Epidermal melanocyte (primary cell): Measurements from ENCODE around the gene SPEN.

Experiments
- DNase-seq: peaks from one replicate; pipeline ENCODE4 v3.0.0; 2011; ENCODE audit warnings: low spot score; ENCODE audit not compliant: insufficient read length

Gene SPEN

DNA sequence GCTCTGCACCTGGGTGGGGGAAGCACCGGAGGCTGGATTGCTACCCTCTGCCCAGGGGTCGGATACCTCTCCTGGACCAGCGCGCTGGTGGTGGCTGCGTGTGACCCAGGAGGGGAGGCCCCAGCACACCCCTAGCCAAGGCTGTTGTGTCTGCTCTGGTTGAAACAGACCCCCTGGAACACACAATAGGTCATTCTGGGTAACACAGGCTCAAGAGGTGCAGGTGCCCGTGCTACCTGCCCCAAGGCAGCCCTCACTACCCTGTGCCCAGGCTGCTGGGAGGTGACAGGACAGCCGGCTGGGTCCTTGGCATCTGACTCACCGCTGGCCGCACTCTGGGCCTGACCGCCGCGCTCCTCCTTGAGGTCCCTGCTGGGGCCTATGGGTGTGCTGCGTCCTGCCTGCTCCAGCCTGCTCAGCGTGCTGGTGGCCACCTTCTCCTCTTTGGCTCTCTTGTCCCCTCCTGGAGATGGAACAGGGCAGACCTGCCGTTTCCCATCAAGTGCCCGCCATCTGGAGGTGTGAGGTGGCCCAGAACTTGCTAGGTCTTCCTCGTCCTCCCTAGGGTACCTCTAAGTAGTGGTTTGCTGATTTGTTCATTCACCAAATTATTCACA, 98.4 kb downstream of the SPEN start:
- DNase-seq: no peak

DNA sequence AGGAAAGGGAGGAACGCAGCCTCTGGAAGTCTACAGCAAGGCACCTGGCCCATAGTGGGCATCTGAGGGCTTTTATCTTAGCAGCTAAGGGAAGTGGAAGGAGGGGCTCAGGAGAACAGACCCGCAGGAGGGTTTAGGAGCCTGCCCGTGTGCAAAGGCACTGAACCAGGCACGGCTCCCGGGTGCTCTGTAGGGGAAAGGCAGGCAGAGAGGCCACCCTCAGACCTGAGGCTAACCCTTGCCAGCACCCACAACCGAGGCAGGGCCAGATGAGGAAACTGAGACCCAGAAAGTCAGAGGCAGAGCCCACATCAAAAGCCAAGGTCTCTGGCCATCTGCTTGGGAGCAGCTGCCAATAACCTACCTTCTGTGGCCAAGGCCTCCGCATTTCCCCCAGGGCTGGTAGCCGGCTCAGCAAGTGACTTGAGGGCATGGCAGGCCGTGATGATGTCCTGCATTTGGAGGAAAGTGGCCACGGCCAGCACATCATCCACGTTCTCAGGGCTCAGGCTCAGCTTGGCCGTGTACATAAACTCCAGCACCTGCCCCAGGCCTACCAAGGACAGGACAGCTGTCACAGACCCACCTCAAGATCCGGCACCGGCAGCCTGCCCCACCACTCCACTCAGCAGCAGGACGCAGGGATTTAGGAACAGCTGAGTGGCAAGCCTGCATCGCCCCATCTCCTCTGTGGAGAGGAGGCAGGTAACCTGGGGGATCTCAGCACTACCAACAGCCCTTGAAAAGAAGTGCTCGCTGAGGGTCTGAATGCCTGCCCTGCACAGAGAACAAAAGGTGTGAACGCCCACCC, 99.3 kb downstream of the SPEN start:
- DNase-seq: no peak

DNA sequence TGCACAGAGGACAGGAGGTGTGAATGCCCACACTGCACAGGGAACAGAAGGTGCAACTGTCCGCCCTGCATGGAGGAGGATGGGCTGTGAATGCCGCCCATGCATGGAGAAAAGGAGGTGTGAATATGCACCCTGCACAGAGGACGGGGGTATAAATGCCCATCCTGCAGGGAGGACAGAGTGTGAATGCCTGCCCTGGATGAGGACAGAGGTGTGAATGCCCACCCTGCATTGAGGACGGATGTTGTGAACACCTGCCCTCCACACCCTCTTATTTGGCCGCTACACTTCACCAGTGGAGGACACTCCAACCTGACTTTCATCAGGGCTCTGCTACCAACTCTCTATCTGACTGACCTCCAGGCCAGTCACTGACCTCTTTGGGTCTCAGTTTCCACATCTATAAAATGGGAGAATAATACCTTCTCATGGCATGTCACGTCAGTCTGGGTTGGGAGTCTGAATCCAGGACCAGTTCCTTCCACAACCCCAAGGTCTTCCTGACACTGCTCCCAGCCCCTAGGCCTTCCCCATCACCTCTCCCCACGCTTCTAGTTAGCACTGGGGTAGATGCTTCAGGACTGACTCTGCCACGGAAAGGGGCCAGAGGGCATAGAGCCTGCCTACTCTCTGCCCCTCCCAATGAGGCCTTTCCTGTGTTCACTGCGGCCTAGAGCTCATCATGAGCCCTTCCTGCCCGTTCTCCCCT, 100.0 kb downstream of the SPEN start:
- no peak for DNase-seq

GRCh38 chr1:15948091-15948591, 100.6 kb downstream of the SPEN start:
- DNase-seq: no peak

DNA sequence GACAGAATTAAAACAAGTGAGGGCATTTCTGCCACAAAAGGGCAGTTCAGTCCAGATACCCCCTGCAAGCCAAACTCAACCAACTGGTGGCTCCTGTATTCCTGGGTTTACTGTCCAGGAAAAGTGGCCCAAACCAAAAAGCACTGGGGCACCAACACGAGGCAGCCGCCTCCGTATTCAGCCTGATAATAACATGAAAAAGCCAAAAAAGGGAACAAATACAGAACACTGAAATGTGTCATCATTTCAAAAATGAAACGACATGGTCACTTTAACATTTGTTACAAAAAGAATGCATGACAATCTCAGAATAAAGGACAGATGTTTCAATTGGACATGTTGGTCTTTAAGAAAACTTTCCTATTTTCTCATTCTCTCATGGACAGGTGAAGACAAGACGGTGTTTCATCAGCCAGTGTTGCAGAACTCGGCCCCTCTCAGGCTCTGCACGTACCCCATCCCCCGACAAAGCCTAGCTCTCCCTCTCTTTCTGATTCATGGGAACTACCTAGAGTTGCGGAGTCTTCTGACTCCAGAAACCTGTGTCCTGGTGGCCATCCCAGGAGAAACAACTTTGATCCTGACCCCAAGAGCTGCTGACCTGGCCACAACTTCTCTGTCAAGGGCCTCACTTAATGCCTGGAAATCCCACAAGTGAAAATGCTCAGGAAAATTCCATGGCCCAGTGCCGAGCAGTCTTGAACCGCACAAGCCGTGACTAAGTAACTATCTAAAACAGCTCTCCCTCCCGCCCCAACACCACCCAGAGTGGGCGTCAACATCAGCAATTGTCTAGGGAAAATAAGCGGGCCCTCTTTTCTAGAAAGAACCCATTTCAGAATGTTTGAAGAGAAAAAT, 101.3 kb downstream of the SPEN start:
- peak; percentile 91 for DNase-seq

DNA sequence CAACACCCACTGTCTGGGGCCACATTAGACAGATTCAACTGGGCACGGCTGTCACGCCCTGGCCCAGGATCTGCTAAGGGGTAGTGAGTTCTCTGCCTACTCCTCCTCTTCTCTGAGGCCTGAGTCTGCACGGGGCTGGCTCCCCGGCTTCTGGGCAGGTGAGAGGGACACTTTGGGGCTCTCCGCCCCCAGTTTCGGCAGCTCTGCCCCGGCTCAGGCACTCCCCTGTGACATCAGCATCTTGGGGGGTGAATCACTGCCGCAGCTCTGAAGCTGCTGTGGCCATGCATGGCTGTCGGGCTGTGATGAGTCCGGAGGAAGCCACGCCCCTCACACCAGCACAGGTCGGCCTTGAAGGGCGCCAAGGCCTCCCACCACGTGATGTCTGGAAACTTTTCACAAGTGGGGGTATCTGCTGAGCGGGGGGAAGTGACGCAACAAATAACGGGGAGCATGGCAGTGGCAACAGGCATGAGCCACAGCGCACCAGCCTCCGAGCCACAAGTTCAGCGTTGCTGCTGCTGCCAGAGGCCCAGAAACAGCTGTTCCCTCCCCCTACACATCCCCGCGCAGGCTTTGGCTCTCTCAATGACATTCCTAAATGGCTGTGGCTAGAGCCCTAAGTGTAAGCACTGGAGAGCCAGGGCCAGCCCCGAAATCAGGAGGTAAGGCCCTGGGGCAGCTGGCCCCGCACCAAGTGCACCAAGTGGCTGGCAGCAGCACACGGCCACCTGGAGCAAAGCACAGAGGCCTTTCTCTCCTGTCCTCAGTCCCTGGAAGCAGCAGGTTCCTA, 102.1 kb downstream of the SPEN start:
- peak; percentile 88 for DNase-seq

DNA sequence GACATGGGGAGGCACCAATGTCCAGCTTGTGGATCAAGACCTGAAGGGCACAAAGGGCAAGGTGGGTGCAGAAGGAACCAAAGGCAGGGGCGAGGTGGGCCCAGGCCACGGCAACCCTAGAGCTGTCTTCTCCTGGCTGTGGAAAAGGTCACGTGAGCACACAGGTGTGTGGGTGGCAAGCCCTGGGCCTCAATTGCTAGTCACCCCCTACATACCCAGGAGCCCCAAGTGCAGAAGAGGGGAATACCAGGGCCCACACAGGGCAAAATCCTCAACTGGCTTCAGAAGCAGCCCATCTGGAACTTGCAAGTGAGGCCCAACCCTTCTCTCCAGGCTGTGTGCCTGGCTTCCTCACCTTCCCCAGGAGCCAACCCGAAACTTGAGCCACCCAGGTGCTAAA, 102.8 kb downstream of the SPEN start:
- DNase-seq: no peak

GRCh38 chr1:15950763-15951295, 103.3 kb downstream of the SPEN start:
- no peak for DNase-seq

DNA sequence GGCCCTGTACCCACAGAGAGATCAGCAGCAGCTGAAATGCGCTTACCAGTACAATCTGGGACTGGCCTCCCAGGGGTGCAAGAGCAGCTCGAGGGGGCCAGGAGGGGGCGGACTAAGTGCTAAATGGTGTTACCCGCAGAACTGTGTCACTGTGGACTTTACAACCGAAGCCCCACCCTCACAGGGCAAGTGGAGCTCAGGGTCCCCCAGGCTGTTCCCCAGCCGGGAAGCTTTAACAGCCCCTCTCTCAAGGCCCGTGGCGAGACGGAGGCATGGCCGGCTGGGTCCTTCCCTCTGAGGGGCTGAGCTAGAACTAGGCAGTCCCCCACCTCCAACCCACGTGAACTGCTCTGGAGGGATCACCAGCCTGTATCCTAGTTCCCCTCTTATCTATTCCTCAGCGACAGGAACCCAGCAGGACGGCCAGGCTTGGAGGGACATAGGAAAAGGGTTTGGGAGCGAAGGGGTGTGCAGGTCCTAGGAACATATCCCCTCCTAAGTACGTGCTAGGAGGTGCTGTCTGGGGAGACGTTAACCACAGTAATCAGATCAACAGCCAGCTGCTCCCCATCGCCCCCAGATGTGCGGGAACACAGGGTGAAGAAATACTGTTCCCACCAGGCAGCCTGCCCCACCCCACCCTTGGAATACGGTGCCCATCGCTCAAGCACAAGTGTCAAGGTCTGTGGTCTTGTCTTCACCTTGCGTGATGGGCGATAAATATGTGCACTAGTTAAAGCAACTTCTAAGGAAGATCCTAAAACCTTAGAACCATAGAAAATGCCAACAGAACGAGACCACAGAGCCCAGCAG, 104.0 kb downstream of the SPEN start:
- DNase-seq: no peak

- DNase-seq: no peak
Observed at GRCh38 chr1:15952317-15953258, 105.1 kb downstream of the SPEN start.

- no peak for DNase-seq
Observed at GRCh38 chr1:15953294-15953771, 105.8 kb downstream of the SPEN start.

DNA sequence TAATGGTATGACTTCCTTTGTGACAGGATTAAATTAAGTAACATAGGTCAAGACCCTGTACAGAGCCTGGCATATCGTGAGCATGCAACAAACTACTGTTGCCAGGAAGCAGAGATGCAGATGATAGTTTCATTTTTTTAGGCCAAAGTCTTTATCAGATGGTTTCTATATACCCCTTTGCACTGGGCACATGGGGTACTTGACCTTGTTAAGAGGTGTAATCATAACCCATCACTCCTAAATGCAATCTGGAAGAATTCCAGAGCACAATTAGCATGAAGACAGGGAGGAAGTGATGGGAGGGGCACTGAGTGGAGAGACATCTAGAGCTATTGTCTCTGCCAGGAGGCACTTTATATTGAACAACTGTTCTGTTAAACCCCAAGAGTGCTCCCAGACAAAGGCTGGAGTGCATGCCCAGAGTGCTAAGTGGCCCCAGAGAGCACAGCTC, 106.3 kb downstream of the SPEN start:
- no peak for DNase-seq

- DNase-seq: no peak
Observed at GRCh38 chr1:15954316-15954715, 106.8 kb downstream of the SPEN start.

GRCh38 chr1:15955552-15955951, 108.0 kb downstream of the SPEN start:
- DNase-seq: no peak

DNA sequence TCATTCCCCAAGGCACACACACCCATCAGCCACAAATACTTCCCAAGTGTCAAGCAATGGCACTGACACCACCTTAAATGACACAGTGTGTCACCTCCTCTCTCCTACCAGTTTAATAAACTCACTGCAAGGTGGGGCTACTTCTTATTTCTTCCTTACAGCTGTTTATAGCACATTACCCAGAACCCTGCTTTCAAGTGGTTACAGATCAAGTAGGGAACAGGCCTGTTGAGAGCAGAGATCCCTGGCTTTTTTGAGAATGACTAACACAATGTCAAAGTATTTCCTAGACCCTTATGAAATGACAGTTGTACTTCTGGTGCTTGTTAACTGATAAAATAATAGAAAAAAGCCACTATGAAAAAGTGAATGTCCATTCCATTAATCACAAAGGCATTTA, 108.6 kb downstream of the SPEN start:
- DNase-seq: no peak

- peak; percentile 9 for DNase-seq
Observed at GRCh38 chr1:15957221-15958095, 110.0 kb downstream of the SPEN start.

DNA sequence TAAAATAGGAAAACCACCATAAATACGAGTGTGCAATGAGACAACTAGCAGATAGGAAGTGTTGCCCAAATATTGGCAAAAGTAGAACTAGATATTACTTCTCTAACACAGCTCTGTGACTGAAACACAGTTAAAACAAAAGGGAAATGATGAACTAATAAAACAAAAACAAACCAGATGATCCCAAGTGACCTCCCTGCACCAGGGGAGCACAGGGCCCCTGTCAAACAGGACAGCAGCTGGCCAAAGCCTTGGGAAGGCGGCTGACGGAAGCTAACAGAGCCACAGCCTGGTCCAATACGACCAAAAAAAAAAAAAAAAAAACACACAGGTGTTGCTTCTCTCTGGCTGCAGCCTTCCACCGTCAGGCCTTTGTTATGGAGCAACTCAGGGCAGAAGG, 110.6 kb downstream of the SPEN start:
- peak; percentile 3 for DNase-seq
